HCT116 (cell line): Measurements from ENCODE around the gene KIAA0319L. TPM values are rescaled to one million over a fixed set of nuclear protein-coding genes. Genes with fewer than 3 reads are reported as not detected.

Experiments
- ATAC-seq: fragments of 200-7000 bp; cut with Tn5 transposase; 2 replicates; pipeline ENCODE4 v1.9.1; 2020; ENCODE audit warnings: mild to moderate bottlenecking, moderate library complexity
- Bru-seq: library from RNA; stranded (reverse); fragments of 400-500 nt; gene quantifications from one replicate; lab custom pipeline; 2021; lab: Mats Ljungman, UMichigan
- BruChase-seq, 2 experiments: library from RNA; stranded (reverse); fragments of 400-500 nt; gene quantifications; one replicate each; lab custom pipeline; 2021; lab: Mats Ljungman, UMichigan
- BruUV-seq: library from RNA; stranded (reverse); fragments of 400-500 nt; replicated peaks from 2 replicates; lab custom pipeline; 2021; lab: Mats Ljungman, UMichigan
- CTCF ChIA-PET: fragments of 300-600 bp; sonication (Branson Sonifier 250); formaldehyde crosslinking; loops from one replicate; lab custom pipeline; 2021; ENCODE audit warnings: antibody characterized with exemption; lab: Charles Lee
- POLR2A ChIA-PET: fragments of 300-600, 350-600 bp; sonication (Branson Sonifier 250); formaldehyde crosslinking; loops from one replicate; lab custom pipeline; 2021; ENCODE audit warnings: antibody characterized with exemption; lab: Charles Lee
- RAD21 ChIA-PET, 2 experiments: fragments of 300-600 bp; sonication (Branson Sonifier 250); formaldehyde crosslinking; loops; one replicate each; lab custom pipeline; 2023; ENCODE audit warnings: low total read pairs in 2 of 2; ENCODE audit not compliant: uncharacterized antibody in 2 of 2, unreplicated experiment in 2 of 2, low non-redundant PET in 1 of 2; lab: Charles Lee
- DNase-seq: peaks from one replicate; pipeline ENCODE4 v3.0.0-alpha.2; 2010; ENCODE audit warnings: low read depth, low spot score
- H2AFZ ChIP-seq: fragments of 200-600 bp; shearing (Covaris generic), sonication (generic); 2 replicates; pipeline ENCODE4 v1.6.1; 2017; ENCODE audit warnings: low read depth, mixed run types, mixed read lengths, antibody characterized with exemption, low read length; ENCODE audit not compliant: poor library complexity, severe bottlenecking
- H3K27ac ChIP-seq: 2 replicates; pipeline ENCODE4 v1.5.1; 2012; ENCODE audit warnings: low read depth, low read length
- H3K27me3 ChIP-seq: fragments of 200-600 bp; sonication (generic); 2 replicates; pipeline ENCODE4 v1.6.1; 2016; ENCODE audit warnings: mixed run types, low read length, mixed read lengths; ENCODE audit not compliant: insufficient read depth
- H3K36me3 ChIP-seq, 2 experiments: fragments of 200-500 bp in 1 of 2; fragments of 200-600 bp in 1 of 2; sonication (Bioruptor generic) in 1 of 2; sonication (generic) in 1 of 2; 2 replicates each; pipeline versions ENCODE4 v1.5.1 to v1.6.1; 2014 to 2016; ENCODE audit warnings: low read length in 2 of 2, inconsistent platforms in 1 of 2, mixed read lengths in 1 of 2, mixed run types in 1 of 2; ENCODE audit not compliant: insufficient read depth in 2 of 2, control insufficient read depth in 1 of 2
- H3K4me1 ChIP-seq, 2 experiments: fragments of 200-600 bp in 1 of 2; sonication (generic) in 1 of 2; 2 replicates each; pipeline versions ENCODE4 v1.5.1 to v1.6.1; 2012 to 2017; ENCODE audit warnings: low read length in 2 of 2, inconsistent platforms in 1 of 2, mild to moderate bottlenecking in 1 of 2, mixed read lengths in 1 of 2, mixed run types in 1 of 2, moderate library complexity in 1 of 2; ENCODE audit not compliant: insufficient read depth in 2 of 2, control insufficient read depth in 1 of 2
- H3K4me2 ChIP-seq: fragments of 200-600 bp; sonication (generic); 2 replicates; pipeline ENCODE4 v1.6.1; 2017; ENCODE audit warnings: mixed run types, low read length, mixed read lengths
- H3K4me3 ChIP-seq, 2 experiments: fragments of 200-600 bp in 1 of 2; sonication (generic) in 1 of 2; replicated peaks in 1 of 2; 2 replicates each; pipeline ENCODE4 v1.5.1; 2011 to 2016; ENCODE audit warnings: low read length in 2 of 2, control low read depth in 1 of 2, low read depth in 1 of 2, mild to moderate bottlenecking in 1 of 2, mixed read lengths in 1 of 2, mixed run types in 1 of 2
- H3K79me2 ChIP-seq: fragments of 200-600 bp; sonication (generic); 2 replicates; pipeline ENCODE4 v1.6.1; 2017; ENCODE audit warnings: mild to moderate bottlenecking, mixed run types, low read length, moderate library complexity, mixed read lengths; ENCODE audit not compliant: insufficient read depth
- H3K9ac ChIP-seq: fragments of 200-600 bp; sonication (generic); 2 replicates; pipeline ENCODE4 v1.6.1; 2016; ENCODE audit warnings: low read length, mixed read lengths
- H3K9me2 ChIP-seq: fragments of 200-600 bp; sonication (generic), shearing (Covaris generic); 2 replicates; pipeline ENCODE4 v1.6.1; 2017; ENCODE audit warnings: mixed run types, mild to moderate bottlenecking, moderate library complexity; ENCODE audit not compliant: insufficient read depth
- H3K9me3 ChIP-seq, 2 experiments: fragments of 200-500 bp in 1 of 2; fragments of 200-600 bp in 1 of 2; sonication (Bioruptor generic) in 1 of 2; sonication (generic) in 1 of 2; 2 replicates each; pipeline ENCODE4 v1.6.1; 2014 to 2017; ENCODE audit warnings: low read length in 2 of 2, mixed read lengths in 2 of 2, inconsistent platforms in 1 of 2, low read depth in 1 of 2, mild to moderate bottlenecking in 1 of 2, mixed run types in 1 of 2, moderate library complexity in 1 of 2; ENCODE audit not compliant: control insufficient read depth in 1 of 2, insufficient read depth in 1 of 2
- H4K20me1 ChIP-seq: fragments of 200-600 bp; sonication (generic), shearing (Covaris generic); 2 replicates; pipeline ENCODE4 v1.6.1; 2017; ENCODE audit warnings: mixed run types, mild to moderate bottlenecking, moderate library complexity; ENCODE audit not compliant: insufficient read depth
- CBX3 ChIP-seq: IDR thresholded peaks from 2 replicates; pipeline ENCODE4 v1.6.1; 2012; ENCODE audit warnings: low read depth
- CEBPB ChIP-seq: IDR thresholded peaks from 2 replicates; pipeline ENCODE4 v1.6.1; 2012; ENCODE audit warnings: low read depth
- EGR1 ChIP-seq: IDR thresholded peaks from 2 replicates; pipeline ENCODE4 v1.6.1; 2012; ENCODE audit warnings: low read depth
- EZH2 ChIP-seq: fragments of 200-600 bp; sonication (generic); IDR thresholded peaks from 2 replicates; pipeline ENCODE4 v1.6.1; 2017; ENCODE audit warnings: antibody characterized with exemption, mixed run types
- EZH2phosphoT487 ChIP-seq: fragments of 200-600 bp; IDR thresholded peaks from 2 replicates; pipeline ENCODE4 v1.6.1; 2018; ENCODE audit warnings: antibody characterized with exemption, borderline replicate concordance
- FOSL1 ChIP-seq: IDR thresholded peaks from 2 replicates; pipeline ENCODE4 v1.6.1; 2012; ENCODE audit warnings: low read depth
- JUND ChIP-seq: IDR thresholded peaks from 2 replicates; pipeline ENCODE4 v1.6.1; 2012
- POLR2AphosphoS5 ChIP-seq: IDR thresholded peaks from 2 replicates; pipeline ENCODE4 v1.6.1; 2011; ENCODE audit warnings: mild to moderate bottlenecking, low read depth, low read length, moderate library complexity
- RAD21 ChIP-seq: IDR thresholded peaks from 2 replicates; pipeline ENCODE4 v1.6.1; 2012; ENCODE audit warnings: low read depth, mild to moderate bottlenecking
- SIN3A ChIP-seq: IDR thresholded peaks from 2 replicates; pipeline ENCODE4 v1.6.1; 2012; ENCODE audit warnings: low read depth
- SP1 ChIP-seq: IDR thresholded peaks from 2 replicates; pipeline ENCODE4 v1.6.1; 2012; ENCODE audit warnings: low read depth
- SRF ChIP-seq: IDR thresholded peaks from 2 replicates; pipeline ENCODE4 v1.6.1; 2012; ENCODE audit warnings: low read depth
- YY1 ChIP-seq: IDR thresholded peaks from 2 replicates; pipeline ENCODE4 v1.6.1; 2011; ENCODE audit warnings: low read length, low read depth, moderate library complexity, mild to moderate bottlenecking; ENCODE audit not compliant: insufficient replicate concordance; ENCODE audit errors: extremely low read depth
- ZFX ChIP-seq: fragments of 450-650 bp; IDR thresholded peaks from 2 replicates; pipeline ENCODE4 v1.6.1; 2017
- ZNF274 ChIP-seq: fragments of 200-500 bp; sonication (Bioruptor generic); IDR thresholded peaks from 2 replicates; pipeline ENCODE4 v1.6.1; 2014; ENCODE audit warnings: mild to moderate bottlenecking, low read depth, low read length, inconsistent platforms
- intact Hi-C: fragments of 100-400 bp; cut with micrococcal nuclease; formaldehyde crosslinking; loops from 2 replicates; pipeline ENCODE4 v1.10.0; 2022
- long read RNA-seq: library from polyadenylated mRNA; unstranded; transcript quantifications from one replicate; pipeline ENCODE4 v2.0.0, GENCODE V29; 2021; ENCODE audit not compliant: unreplicated experiment
- polyA plus RNA-seq: library from polyadenylated mRNA; unstranded; fragments of >200 nt; gene quantifications from 2 replicates; pipeline ENCODE4 v1.2.1, GENCODE V29; 2012; ENCODE audit warnings: missing spikeins
- total RNA-seq: library from RNA; stranded (reverse); gene quantifications from one replicate; pipeline ENCODE4 v1.2.1, GENCODE V29; 2021; ENCODE audit not compliant: unreplicated experiment
- TF ChIP-seq, protein P1 (sequence below): IDR thresholded peaks from 2 replicates; pipeline ENCODE4 v1.6.1; 2011; ENCODE audit warnings: mild to moderate bottlenecking, low read length, moderate library complexity; ENCODE audit not compliant: insufficient replicate concordance; ENCODE audit errors: extremely low read depth
- TF ChIP-seq, protein P2 (sequence below): IDR thresholded peaks from 2 replicates; pipeline ENCODE4 v1.6.1; 2012
- TF ChIP-seq, protein P3 (sequence below): IDR thresholded peaks from 2 replicates; pipeline ENCODE4 v1.6.1; 2012

The KIAA0319L gene
- total RNA-seq (35.6 TPM), Bru-seq, nascent RNA (percentile 78 among the genes with signal in this experiment), BruChase-seq, experiment 1, labeled RNA remaining after a 6-hour chase (percentile 75 among the genes with signal in this experiment), BruChase-seq, experiment 2, labeled RNA remaining after a 2-hour chase (percentile 77 among the genes with signal in this experiment)
- 25.7 and 28.7 TPM in 2 replicates for polyA plus RNA-seq
- long read RNA-seq, full-length matches to known transcripts: 11 of 35 reads
- long read RNA-seq, partial matches to known transcripts: 8 of 35 reads
- long read RNA-seq, other reads (novel, unspliced or antisense): 16 of 35 reads

DNA sequence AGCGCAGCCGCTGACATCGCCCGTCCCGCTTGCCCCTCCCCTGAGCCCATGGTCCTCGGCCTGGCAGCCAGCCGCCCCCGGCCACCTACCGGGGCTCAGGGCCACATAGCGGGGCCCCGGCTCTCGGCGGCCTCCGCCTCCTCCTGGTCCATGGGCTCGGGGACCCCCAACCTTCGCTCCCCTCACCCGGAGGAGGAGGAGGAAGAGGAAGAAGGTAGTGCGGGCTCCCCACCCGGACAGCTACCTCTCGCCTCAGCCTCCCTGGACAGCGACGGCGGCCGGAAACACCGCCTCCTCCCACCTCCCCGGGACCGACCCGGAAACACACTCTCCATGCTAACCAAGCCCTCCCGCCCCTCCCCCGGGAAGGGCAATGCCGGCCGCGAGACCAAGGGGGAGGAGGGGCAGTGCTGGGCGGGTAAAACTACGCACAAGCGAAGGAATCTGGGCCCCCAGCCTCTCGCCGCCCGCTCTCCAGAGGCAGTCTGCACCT is at the start of gene KIAA0319L:
Gene KIAA0319L (minus strand): TSS at position 286 of the 493 bp plus-strand sequence. CDS start 2,912 bp downstream, outside the sequence.
- intact Hi-C loops: loop anchor here (2.0 kb wide), 1 partner anchor 364 kb away; the partner anchor contains the start of gene SFPQ
- peak within 1 kb of the TSS; percentile 85 for H3K9ac ChIP-seq
- peak within 1 kb of the TSS; percentile 91 for H2AFZ ChIP-seq
- H4K20me1 ChIP-seq: no peaks in the 10 kb centered on the region
- DNase-seq: no peak
- no peaks in the 10 kb centered on the region for H3K27me3 ChIP-seq
- H3K4me1 ChIP-seq: peaks cover 8 to 19% of the 10 kb centered on the region in 2 experiments; a peak in 3 of 4 replicates
- ChIA-PET RAD21 (no interaction called here), POLR2A (interaction anchor here (0.6 to 1.7 kb wide), 7 partner anchors 9 to 363 kb away, joined by 3 to 6 read pairs (median 3); partner anchors contain the start of genes CLSPN and TFAP2E), CTCF (interaction anchor here (1.5 to 1.7 kb wide), 3 partner anchors 106 to 212 kb away, joined by 4 to 6 read pairs (median 4); no protein-coding TSS in a partner anchor)
- peaks cover 37% of the 10 kb centered on the region for H3K79me2 ChIP-seq
- peak within 1 kb of the TSS; percentile 85 for H3K4me2 ChIP-seq
- H3K9me3 ChIP-seq: no peaks in the 10 kb centered on the region
- ATAC-seq: peak; percentile 89
- no peak for TF ChIP-seq CEBPB
- TF ChIP-seq ZFX: peak; percentile 81; the same call in 1 of the 2 replicates
- no peak for TF ChIP-seq CBX3
- no peak for TF ChIP-seq EGR1
- TF ChIP-seq POLR2AphosphoS5: peak; percentile 62
- no TSS peak for BruUV-seq
- H3K27ac ChIP-seq: peak within 1 kb of the TSS; percentile 84
- H3K9me2 ChIP-seq: no peaks in the 10 kb centered on the region
- peaks cover 9 to 10% of the 10 kb centered on the region in 2 experiments for H3K36me3 ChIP-seq
- peak within 1 kb of the TSS; percentile 78 to 89 for H3K4me3 ChIP-seq

DNA sequence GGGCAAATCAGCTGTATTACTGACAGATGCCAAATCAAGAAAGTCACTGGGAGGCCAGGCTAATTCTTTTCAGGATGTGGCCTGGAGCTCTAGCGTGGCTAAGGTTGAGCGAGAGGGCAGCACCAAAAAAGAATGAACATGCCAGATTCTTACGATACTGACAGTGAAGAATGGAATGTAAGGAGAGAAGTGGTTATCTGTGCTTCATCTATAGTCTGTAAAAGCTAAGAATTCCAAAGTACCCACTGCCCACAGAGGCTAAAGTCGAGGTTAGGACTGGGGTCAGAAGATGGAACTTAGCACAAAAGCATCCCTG is 48.6 kb upstream of the KIAA0319L start:
- Histone ChIP-seq H3K9ac (no peak overlapping the region), H2AFZ (no peak overlapping the region), H3K27ac (no peak overlapping the region), H3K9me3 (no peaks in the 10 kb centered on the region), H3K9me2 (no peaks in the 10 kb centered on the region), H3K4me3 (no peak overlapping the region), H4K20me1 (peaks cover 15% of the 10 kb centered on the region; the same call in 1 of the 2 replicates), H3K36me3 (peaks cover 47 to 53% of the 10 kb centered on the region in 2 experiments), H3K4me1 (no peaks in the 10 kb centered on the region), H3K27me3 (no peaks in the 10 kb centered on the region), H3K4me2 (no peak overlapping the region), H3K79me2 (peaks cover 68% of the 10 kb centered on the region)
- ATAC-seq (no peak), DNase-seq (no peak)
- ChIA-PET CTCF (no interaction called here), POLR2A (no interaction called here), RAD21 (no interaction called here)
- BruUV-seq: no TSS peak
- intact Hi-C loops: no loop called here
- no peak for TF ChIP-seq JUND
- no peak for TF ChIP-seq YY1
- TF ChIP-seq SRF: no peak
- TF ChIP-seq EZH2: no peak
- no peak for TF ChIP-seq ZFX
- TF ChIP-seq, protein P1, sequence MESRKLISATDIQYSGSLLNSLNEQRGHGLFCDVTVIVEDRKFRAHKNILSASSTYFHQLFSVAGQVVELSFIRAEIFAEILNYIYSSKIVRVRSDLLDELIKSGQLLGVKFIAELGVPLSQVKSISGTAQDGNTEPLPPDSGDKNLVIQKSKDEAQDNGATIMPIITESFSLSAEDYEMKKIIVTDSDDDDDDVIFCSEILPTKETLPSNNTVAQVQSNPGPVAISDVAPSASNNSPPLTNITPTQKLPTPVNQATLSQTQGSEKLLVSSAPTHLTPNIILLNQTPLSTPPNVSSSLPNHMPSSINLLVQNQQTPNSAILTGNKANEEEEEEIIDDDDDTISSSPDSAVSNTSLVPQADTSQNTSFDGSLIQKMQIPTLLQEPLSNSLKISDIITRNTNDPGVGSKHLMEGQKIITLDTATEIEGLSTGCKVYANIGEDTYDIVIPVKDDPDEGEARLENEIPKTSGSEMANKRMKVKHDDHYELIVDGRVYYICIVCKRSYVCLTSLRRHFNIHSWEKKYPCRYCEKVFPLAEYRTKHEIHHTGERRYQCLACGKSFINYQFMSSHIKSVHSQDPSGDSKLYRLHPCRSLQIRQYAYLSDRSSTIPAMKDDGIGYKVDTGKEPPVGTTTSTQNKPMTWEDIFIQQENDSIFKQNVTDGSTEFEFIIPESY: no peak
- no peak for TF ChIP-seq FOSL1
- no peak for TF ChIP-seq SIN3A
- no peak for TF ChIP-seq SP1
- TF ChIP-seq ZNF274: no peak
- no peak for TF ChIP-seq RAD21
- TF ChIP-seq, protein P2, sequence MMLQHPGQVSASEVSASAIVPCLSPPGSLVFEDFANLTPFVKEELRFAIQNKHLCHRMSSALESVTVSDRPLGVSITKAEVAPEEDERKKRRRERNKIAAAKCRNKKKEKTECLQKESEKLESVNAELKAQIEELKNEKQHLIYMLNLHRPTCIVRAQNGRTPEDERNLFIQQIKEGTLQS: no peak
- TF ChIP-seq, protein P3, sequence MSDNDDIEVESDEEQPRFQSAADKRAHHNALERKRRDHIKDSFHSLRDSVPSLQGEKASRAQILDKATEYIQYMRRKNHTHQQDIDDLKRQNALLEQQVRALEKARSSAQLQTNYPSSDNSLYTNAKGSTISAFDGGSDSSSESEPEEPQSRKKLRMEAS: no peak
- TF ChIP-seq POLR2AphosphoS5: no peak
- TF ChIP-seq EZH2phosphoT487: no peak
